OCI-LY1 (cell line): ENCODE results near the gene GNPTAB.

Experiments
- CTCF ChIP-seq: fragments of 200-600 bp; sonication (generic), shearing (Covaris generic); IDR thresholded peaks from 2 replicates; pipeline ENCODE4 v1.5.1; 2017; ENCODE audit warnings: mild to moderate bottlenecking, antibody characterized with exemption, low read length, moderate library complexity, mixed read lengths
- EZH2 ChIP-seq: fragments of 200-600 bp; sonication (generic), shearing (Covaris generic); IDR thresholded peaks from 2 replicates; pipeline ENCODE4 v1.8.0; 2017; ENCODE audit warnings: borderline replicate concordance, mixed run types, mild to moderate bottlenecking, antibody characterized with exemption, low read length, moderate library complexity, mixed read lengths

GRCh38 chr12:101737476-101737875 is 93.3 kb downstream of the GNPTAB start:
- no peak for TF ChIP-seq CTCF
- no peak for TF ChIP-seq EZH2
